Stimulated activated effector memory CD8-positive, alpha-beta T cell treated with anti-CD3 and anti-CD28 coated beads, Interleukin-12 subunit alpha, Interleukin-12 subunit beta, amount 100 ng/mL, for 72 hours (primary cell): Measurements from ENCODE around the gene BIRC3.
"Not testable (repeated sequence)": the region's sequence is repeated elsewhere in the genome, so short reads cannot be mapped to it uniquely, and the experiment has no call there.

Experiments used
- ATAC-seq: fragments of 150-1000 bp; cut with Tn5 transposase; 2 replicates; pipeline ENCODE4 v1.10.0; 2021
- DNase-seq, 2 donors: peaks; one replicate each; pipeline ENCODE4 v3.0.0; 2021 to 2022; ENCODE audit warnings: low spot score in 2 of 2
- H3K27ac Mint-ChIP-seq: one replicate; pipeline ENCODE4 v1.8.0; 2022; ENCODE audit warnings: mild to moderate bottlenecking, mixed read lengths
- H3K36me3 Mint-ChIP-seq: one replicate; pipeline ENCODE4 v1.8.0; 2022; ENCODE audit warnings: mild to moderate bottlenecking, mixed read lengths
- H3K4me1 Mint-ChIP-seq: one replicate; pipeline ENCODE4 v1.8.0; 2022; ENCODE audit warnings: mixed read lengths
- H3K4me3 Mint-ChIP-seq: one replicate; pipeline ENCODE4 v1.8.0; 2022; ENCODE audit warnings: mild to moderate bottlenecking, mixed read lengths
- H3K9me3 Mint-ChIP-seq: one replicate; pipeline ENCODE4 v1.8.0; 2022; ENCODE audit warnings: mixed read lengths

BIRC3 gene

GRCh38 chr11:102364991-102365390 is 47.7 kb downstream of the BIRC3 start:
- Mint-ChIP-seq H3K9me3 (no peaks in the 10 kb centered on the region), H3K36me3 (peaks cover 89% of the 10 kb centered on the region), H3K4me1 (peaks cover 50% of the 10 kb centered on the region), H3K27ac (peak overlapping the region; percentile 12), H3K4me3 (no peak overlapping the region)
- ATAC-seq (no peak), DNase-seq (no peak)

DNA sequence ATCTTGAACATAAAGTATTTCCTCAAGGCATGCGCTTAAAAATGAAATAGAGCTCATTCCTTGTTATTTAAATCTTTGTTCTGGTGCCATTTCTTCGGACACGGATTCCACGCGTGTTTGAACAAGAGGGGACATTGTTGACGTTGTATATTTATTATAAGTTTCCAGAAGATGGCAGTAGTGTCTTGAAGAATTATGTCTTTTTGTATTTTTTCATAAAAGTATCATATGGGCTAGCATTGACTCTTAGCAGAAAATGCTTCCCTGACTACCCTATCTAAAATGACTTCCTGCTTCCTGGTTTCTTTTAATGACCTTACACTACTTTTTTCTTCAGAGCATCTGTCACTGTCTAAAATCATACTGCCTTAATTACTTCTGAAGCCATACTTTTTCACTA is 50.1 kb downstream of the BIRC3 start:
- Mint-ChIP-seq H3K9me3 (no peaks in the 10 kb centered on the region), H3K4me3 (no peak overlapping the region), H3K4me1 (peaks cover 35% of the 10 kb centered on the region), H3K27ac (peak overlapping the region; percentile 66), H3K36me3 (peaks cover 70% of the 10 kb centered on the region)
- no peak for DNase-seq
- no peak for ATAC-seq

DNA sequence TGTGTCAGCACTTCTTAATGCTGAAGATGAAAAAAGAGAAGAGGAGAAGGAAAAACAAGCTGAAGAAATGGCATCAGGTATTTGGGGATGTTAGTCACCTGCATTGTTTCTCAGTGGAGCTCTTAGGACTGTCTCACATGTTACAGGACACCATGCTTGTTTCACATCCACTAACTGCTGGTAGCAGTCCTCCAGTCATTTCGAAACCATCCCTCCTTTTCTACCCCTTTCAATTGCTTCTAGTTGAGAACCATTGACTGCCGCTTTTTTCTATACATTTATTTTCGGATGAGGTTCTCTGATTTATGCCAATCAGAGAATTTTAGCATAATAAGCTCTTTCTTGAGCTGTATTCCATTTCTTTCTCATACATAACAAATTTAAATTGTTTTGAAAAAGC is 51.2 kb downstream of the BIRC3 start:
- no peak overlapping the region for H3K4me3 Mint-ChIP-seq
- peaks cover 59% of the 10 kb centered on the region for H3K36me3 Mint-ChIP-seq
- DNase-seq (no peak), ATAC-seq (peak; percentile 92)
- no peak overlapping the region for H3K27ac Mint-ChIP-seq
- peaks cover 36% of the 10 kb centered on the region for H3K4me1 Mint-ChIP-seq
- H3K9me3 Mint-ChIP-seq, result no peaks in the 10 kb centered on the region

DNA sequence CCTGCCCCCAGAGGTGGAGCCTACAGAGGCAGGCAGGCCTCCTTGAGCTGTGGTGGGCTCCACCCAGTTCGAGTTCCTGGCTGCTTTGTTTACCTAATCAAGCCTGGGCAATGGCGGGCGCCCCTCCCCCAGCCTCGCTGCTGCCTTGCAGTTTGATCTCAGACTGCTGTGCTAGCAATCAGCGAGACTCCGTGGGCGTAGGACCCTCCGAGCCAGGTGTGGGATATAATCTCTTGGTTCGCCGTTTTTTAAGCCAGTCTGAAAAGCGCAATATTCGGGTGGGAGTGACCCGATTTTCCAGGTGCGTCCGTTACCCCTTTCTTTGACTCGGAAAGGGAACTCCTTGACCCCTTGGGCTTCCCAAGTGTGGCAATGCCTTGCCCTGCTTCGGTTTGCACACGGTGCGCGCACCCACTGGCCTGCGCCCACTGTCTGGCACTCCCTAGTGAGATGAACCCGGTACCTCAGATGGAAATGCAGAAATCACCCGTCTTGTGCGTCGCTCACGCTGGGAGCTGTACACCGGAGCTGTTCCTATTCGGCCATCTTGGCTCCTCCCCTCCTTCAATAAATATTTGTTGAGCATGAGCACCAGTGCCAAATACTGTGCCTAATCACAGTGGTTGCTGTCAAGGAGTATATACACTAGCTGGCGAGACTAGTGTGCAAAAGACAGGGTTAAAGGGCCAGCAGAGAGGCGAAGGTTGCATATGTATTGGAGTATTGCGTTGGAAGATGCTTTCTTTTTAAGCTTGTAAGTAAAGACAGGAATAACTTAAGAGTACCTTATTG is 57.5 kb downstream of the BIRC3 start:
- H3K4me1 Mint-ChIP-seq, result peaks cover 12% of the 10 kb centered on the region

DNA sequence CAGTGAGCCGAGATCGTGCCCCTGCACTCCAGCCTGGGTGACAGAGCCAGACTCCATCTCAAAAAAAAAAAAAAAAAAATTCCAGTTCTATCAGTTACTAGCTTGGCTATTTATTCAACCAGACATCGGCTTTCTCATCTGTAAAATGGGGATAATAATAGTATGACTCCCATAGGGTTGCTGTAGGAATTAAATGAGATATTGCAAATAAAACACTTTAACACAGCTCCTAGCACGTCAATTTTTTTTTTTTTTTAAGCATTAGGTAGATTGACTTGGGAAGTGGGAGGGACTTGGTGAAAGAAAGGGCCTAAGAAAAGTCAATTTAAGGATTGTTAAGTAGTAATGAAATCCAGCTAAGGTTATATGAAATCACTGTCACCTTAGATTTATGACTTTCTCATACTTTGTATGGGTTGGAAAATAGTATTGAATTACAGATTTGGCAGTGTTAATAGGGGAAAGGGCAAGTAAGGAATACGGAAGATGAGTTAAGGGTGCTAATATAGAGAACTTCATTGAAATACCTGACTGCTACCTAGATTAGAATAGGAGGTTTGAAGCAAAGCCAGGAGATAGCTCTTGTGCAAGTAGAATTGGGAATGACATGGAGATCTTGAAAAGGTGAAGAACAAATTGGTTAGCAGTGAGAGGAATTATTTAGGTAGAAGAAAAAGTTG is 58.6 kb downstream of the BIRC3 start:
- Mint-ChIP-seq H3K36me3 (peaks cover 67% of the 10 kb centered on the region), H3K9me3 (no peaks in the 10 kb centered on the region), H3K4me3 (no peak overlapping the region), H3K4me1 (peaks cover 12% of the 10 kb centered on the region), H3K27ac (no peak overlapping the region)
- ATAC-seq, result no peak
- no peak for DNase-seq

More for the DNA sequence above, 57.5 kb downstream of the BIRC3 start:
- H3K4me3 Mint-ChIP-seq, H3K9me3 Mint-ChIP-seq, DNase-seq, ATAC-seq, H3K27ac Mint-ChIP-seq: not testable (repeated sequence)
- H3K36me3 Mint-ChIP-seq, result peaks cover 56% of the 10 kb centered on the region

DNA sequence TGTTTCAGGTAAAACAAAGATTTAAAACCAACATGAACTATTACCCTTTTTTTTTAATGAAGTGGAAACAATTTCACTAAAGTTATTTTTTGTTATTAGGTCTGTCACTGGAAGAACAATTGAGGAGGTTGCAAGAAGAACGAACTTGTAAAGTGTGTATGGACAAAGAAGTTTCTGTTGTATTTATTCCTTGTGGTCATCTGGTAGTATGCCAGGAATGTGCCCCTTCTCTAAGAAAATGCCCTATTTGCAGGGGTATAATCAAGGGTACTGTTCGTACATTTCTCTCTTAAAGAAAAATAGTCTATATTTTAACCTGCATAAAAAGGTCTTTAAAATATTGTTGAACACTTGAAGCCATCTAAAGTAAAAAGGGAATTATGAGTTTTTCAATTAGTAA is 60.6 kb downstream of the BIRC3 start:
- ATAC-seq, result no peak
- H3K36me3 Mint-ChIP-seq, result peaks cover 66% of the 10 kb centered on the region
- H3K9me3 Mint-ChIP-seq, result no peaks in the 10 kb centered on the region
- no peak overlapping the region for H3K4me3 Mint-ChIP-seq
- H3K4me1 Mint-ChIP-seq, result peaks cover 6% of the 10 kb centered on the region
- H3K27ac Mint-ChIP-seq, result no peak overlapping the region
- DNase-seq, result no peak

DNA sequence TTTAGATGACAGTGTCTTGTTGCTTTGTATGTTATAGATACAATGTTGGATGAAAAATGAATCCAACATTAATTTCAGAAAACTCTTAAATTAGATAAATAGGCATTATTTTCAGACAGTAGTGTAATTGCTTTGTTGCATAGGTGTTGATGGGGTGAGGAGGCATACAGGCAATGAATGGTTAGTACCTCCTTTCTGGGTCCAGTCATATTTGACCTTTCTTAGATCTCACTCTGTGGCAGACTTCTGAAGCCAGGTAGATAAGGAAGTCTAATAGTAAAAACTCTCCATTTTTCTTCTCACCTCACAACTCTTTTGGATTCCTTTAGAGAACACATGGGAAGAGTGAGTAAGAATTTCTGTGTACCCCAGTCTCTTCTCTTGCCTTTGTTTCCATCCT is 61.5 kb downstream of the BIRC3 start:
- peaks cover 6% of the 10 kb centered on the region for H3K4me1 Mint-ChIP-seq
- peaks cover 76% of the 10 kb centered on the region for H3K36me3 Mint-ChIP-seq
- no peak for DNase-seq
- ATAC-seq, result no peak
- peak overlapping the region; percentile 7 for H3K27ac Mint-ChIP-seq
- H3K9me3 Mint-ChIP-seq, result no peaks in the 10 kb centered on the region
- H3K4me3 Mint-ChIP-seq, result no peak overlapping the region

- Mint-ChIP-seq H3K4me3 (no peak overlapping the region), H3K4me1 (no peaks in the 10 kb centered on the region), H3K27ac (no peak overlapping the region), H3K9me3 (no peaks in the 10 kb centered on the region), H3K36me3 (peaks cover 81% of the 10 kb centered on the region)
- ATAC-seq (no peak), DNase-seq (no peak)
These were observed 65.1 kb downstream of the BIRC3 start for GRCh38 chr11:102382384-102382783.

- Mint-ChIP-seq H3K4me3 (no peak overlapping the region), H3K4me1 (no peaks in the 10 kb centered on the region), H3K9me3 (no peaks in the 10 kb centered on the region), H3K36me3 (peaks cover 78% of the 10 kb centered on the region), H3K27ac (no peak overlapping the region)
- ATAC-seq (no peak), DNase-seq (no peak)
These were observed 66.6 kb downstream of the BIRC3 start for GRCh38 chr11:102383839-102384238.

DNA sequence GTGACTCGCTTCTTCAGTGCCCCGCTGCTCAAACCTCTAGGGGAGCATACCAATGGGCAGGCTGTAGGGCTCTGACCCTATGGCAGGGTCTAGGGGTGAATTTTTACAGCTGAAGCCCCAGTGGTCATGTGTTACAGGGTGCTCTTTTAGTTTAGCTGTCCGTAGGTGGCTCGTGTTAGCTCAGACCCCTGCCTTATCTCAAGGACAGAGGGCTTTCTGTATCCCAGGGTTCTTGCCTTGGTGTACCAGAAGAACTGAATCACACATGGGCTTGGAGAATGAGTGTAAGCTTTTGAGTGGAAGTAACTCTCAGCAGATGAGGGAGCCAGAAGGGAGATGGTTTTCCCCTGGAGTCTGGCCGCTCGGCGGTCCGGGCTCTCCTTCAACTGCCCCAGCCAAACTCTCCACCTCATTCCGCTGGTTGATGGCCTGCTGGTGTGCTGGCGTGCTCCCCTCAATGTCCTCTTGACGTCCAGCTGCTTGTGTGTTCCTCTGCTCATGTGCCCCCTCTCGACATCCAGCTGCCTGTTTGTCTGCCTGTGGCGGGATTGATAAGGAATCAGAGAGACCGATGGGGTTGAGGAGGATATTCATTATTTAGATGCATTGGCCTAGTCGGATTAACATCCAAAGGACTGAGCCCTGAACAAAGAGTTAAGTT is 67.3 kb downstream of the BIRC3 start:
- DNase-seq (no peak), ATAC-seq (no peak)
- no peaks in the 10 kb centered on the region for H3K4me1 Mint-ChIP-seq
- H3K4me3 Mint-ChIP-seq, result no peak overlapping the region
- H3K27ac Mint-ChIP-seq, result no peak overlapping the region
- no peaks in the 10 kb centered on the region for H3K9me3 Mint-ChIP-seq
- H3K36me3 Mint-ChIP-seq, result peaks cover 77% of the 10 kb centered on the region

DNA sequence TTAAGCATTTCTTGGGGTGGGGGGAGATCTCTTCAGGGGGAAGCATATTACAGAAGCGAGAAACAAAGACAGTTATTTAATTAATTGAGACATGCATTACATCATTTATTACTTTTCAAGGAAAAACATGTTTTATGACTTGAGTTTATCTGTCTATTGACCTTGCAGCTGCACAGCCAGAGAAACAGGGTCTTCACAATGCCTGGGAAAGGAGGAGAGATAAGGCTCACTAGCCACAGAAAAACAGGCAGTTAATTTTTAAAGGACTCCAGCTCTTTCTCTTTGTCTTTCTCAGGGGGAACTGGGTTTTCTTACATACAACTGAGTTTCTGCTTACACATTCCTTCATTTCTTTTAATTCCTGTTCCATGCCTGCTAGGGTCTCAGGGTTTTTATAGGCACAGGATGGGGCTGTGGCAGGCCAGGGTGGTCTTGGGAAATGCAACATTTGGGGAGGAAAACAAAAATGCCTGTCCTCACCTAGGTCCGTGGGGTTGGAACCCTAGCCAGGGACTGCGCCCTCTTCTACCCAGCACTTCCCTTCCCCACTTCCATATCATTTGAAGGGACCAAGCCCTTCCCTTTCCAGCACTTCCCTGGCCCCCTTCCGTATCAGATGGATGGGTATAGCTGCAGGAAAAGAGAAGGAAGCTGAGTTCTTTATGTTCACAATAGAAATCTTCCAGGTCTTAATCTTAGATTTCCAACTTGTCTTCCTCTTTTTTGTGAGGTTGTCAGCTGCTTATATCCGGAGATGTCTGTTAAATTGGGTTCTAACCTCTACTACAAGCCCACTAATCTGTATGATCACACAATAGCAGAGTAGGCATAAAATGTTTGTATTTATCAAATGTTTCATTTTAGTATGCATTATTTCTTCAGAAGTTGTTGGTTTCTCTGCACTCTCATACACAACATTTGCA is 68.1 kb downstream of the BIRC3 start:
- H3K4me1 Mint-ChIP-seq, result peaks cover 1% of the 10 kb centered on the region
- peaks cover 73% of the 10 kb centered on the region for H3K36me3 Mint-ChIP-seq
- ATAC-seq, result no peak
- H3K27ac Mint-ChIP-seq, result no peak overlapping the region
- no peak for DNase-seq
- H3K4me3 Mint-ChIP-seq, result no peak overlapping the region
- H3K9me3 Mint-ChIP-seq, result no peaks in the 10 kb centered on the region

DNA sequence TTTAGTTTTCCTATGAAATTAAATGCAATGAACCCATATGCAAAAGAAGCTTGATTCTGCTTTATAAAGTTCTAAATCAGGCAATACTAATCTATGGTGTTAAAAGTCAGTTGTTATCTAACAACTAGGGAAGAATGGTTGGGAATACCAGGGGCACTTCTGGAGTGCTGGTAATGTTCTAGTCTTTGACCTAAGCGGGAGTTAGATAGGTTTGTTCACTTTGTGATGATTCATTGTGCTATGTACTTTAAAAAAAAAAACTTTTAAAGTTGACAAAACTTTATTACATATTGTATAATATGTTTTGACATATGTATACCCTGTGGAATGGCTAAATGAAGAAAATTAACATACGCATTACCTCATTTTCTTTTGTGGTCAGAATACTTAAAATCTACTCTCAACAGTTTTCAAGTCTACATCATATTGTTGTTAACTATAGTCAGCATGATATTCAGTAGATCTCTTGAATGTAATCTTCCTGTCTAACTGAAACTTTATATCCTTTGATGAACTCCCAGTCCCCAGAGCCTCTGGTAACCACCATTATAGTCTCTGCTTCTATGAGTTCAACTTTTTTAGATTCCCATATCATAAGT is 69.0 kb downstream of the BIRC3 start:
- H3K36me3 Mint-ChIP-seq, result peaks cover 69% of the 10 kb centered on the region
- no peak for ATAC-seq
- no peak for DNase-seq
- no peak overlapping the region for H3K4me3 Mint-ChIP-seq
- no peak overlapping the region for H3K27ac Mint-ChIP-seq
- H3K9me3 Mint-ChIP-seq, result no peaks in the 10 kb centered on the region
- H3K4me1 Mint-ChIP-seq, result peaks cover 7% of the 10 kb centered on the region

GRCh38 chr11:102387043-102387781 is 69.9 kb downstream of the BIRC3 start:
- no peak for DNase-seq
- H3K9me3 Mint-ChIP-seq, result no peaks in the 10 kb centered on the region
- peaks cover 7% of the 10 kb centered on the region for H3K4me1 Mint-ChIP-seq
- H3K27ac Mint-ChIP-seq, result no peak overlapping the region
- H3K36me3 Mint-ChIP-seq, result peaks cover 73% of the 10 kb centered on the region
- no peak overlapping the region for H3K4me3 Mint-ChIP-seq
- no peak for ATAC-seq
